H54 (cell line): ENCODE results near the gene ZNF782.
A peak's percentile ranks its signal among the peaks of the same experiment; 100 is the strongest.

Experiments
- DNase-seq: peaks from one replicate; pipeline ENCODE4 v3.0.0; 2011; ENCODE audit warnings: low spot score, mixed read lengths; ENCODE audit not compliant: insufficient read length
- FAIRE-seq: peaks from 3 replicates; lab custom pipeline; 2011; peaks lifted over from hg19 to GRCh38; lab: Jason Lieb, UNC
- POLR2A ChIP-seq: IDR thresholded peaks from 2 replicates; pipeline ENCODE4 v1.6.1; 2011; ENCODE audit warnings: low read depth, mild to moderate bottlenecking, low read length

ZNF782 gene

DNA sequence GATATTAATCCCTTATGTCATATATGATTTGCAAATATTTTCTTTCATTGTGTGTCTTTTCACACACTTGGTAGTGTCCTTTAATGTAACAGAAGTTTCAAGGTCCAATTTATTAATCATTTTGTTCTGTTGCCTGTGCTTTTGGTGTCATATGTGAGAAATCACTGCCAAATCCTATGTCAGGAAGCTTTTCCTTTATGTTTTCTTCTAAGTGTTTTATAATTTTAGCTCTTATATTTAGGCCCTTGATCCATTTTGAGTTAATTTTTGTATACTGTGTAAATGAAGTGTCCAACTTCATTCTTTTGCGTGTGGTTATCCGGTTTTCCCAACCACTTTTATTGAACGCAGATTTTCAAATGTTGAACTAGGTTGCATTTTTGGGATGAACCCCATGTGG lies 70.3 kb downstream of the ZNF782 start:
- DNase-seq (no peak), FAIRE-seq (peak; percentile 83)
- no peak for TF ChIP-seq POLR2A

DNA sequence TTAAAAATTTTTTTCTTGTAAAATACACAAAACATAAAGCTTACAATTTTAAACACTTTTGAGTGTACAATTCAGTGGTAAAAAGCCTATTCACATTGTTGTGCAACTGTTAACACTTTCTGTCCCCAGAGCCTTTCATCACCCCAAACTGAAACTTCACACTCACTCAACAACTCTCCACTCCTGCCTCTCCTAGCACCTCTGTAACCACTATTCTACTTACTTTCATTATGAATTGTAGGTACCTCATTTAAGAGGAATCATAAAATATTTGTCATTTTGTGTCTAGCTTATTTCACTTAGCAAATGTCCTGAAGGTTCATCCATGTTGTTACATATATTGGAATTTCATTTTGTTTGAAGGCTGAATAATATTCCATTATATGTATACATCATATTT lies 72.1 kb downstream of the ZNF782 start:
- FAIRE-seq (peak; percentile 92), DNase-seq (no peak)
- no peak for TF ChIP-seq POLR2A

DNA sequence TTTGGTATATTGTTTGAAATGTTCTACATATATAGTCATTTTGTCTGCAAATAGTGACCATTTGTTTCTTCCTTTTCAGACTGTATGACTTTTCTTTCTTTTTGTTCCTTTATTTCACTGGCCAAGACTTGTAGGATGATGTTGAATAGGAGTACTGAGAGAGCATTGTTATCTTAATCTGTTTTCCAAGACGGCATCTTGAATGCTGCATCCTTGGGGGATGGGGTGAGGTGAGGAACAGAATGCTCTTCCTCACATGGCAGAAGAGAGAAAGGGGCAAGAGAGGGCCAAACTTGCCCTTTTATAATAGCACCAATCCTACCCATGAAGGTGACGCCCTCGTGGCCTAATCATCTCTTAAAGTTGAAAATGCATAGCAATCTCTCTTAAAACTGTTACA lies 72.8 kb downstream of the ZNF782 start:
- no peak for TF ChIP-seq POLR2A
- no peak for DNase-seq
- peak; percentile 48 for FAIRE-seq

DNA sequence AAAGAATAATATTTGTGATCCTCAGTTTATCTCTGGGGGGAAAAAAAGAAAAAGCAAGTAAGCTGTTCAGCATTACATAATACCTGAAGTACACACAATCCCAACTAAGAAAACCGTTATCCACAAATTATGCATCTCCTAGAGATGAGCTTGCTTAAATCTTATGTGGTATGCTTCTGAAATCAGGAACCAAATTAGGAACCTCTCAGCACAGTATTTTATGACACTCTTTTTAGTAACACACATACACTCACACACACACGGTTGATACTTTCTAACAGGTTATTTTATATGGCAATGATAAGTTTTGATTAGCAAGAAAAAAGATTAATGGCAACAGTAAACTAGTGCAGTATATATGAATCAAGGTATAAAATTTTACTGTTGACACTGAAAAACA lies 75.2 kb downstream of the ZNF782 start:
- TF ChIP-seq POLR2A = no peak
- no peak for DNase-seq
- peak; percentile 41 for FAIRE-seq

DNA sequence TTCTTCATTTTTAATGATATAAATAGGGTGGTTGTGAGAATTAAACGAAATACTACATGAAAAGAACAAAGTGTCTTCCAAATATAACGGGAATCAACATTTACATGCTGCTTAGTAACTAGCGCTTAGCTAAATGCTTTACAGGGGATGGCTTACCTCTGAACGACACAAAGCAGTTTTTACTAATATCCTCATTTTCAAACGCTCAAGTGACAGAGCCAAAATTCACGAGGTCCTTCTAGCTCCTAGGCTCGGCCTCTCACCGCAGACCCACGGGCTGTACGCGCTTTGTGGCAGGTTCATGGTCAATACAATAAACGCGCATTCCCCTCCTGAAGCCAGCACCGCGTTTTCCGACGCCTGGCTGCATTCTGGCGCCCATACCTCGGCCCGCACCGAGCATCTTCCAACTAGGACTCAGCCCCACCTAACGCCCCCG lies 76.9 kb downstream of the ZNF782 start:
- no peak for TF ChIP-seq POLR2A
- FAIRE-seq (peak; percentile 89), DNase-seq (no peak)

DNA sequence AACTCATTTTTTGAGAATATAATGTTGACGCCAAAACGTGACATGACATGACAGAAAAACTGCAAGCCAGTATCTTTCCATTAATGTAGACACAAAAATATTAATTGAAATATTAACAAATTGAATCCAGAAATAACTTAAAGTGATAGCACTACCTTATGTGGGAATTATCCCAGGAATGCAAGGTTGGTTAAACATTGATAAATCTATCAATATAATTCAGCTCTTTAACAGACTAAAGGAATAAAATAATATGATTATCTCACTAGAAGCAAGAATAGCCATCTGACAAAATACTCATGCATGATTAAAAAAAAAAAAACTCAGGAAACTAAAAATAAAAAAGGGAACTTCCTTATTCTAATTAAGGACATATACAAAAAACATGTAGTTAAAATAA lies 83.2 kb downstream of the ZNF782 start:
- FAIRE-seq (no peak), DNase-seq (no peak)

DNA sequence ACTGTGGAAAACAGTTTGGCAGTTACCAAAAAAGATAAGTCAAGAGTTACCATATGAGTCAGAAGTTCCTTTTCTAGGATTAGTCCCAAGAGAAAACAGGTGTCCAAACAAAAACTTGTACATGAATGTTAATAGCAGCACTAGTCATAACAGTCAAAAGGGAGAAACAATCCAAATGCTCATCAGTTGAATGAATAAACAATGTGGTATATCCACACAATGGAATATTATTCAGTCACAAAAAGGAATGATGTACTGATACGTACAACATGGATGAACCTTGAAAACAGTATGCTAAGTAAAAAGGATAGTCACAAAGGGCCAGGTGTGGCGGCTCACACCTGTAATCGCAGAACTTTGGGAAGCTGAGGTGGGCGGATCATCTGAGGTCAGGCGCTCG lies 84.3 kb downstream of the ZNF782 start:
- FAIRE-seq = peak; percentile 99
- no peak for TF ChIP-seq POLR2A
- no peak for DNase-seq

More for the DNA sequence above, 83.2 kb downstream of the ZNF782 start:
- no peak for TF ChIP-seq POLR2A
